Measurements from ENCODE around the gene PDE8A. TPM values are rescaled to one million over a fixed set of nuclear protein-coding genes. Genes with fewer than 3 reads are reported as not detected.

Gene PDE8A
- total RNA-seq, 1 donor from 2014 or later: 49.6 TPM

DNA sequence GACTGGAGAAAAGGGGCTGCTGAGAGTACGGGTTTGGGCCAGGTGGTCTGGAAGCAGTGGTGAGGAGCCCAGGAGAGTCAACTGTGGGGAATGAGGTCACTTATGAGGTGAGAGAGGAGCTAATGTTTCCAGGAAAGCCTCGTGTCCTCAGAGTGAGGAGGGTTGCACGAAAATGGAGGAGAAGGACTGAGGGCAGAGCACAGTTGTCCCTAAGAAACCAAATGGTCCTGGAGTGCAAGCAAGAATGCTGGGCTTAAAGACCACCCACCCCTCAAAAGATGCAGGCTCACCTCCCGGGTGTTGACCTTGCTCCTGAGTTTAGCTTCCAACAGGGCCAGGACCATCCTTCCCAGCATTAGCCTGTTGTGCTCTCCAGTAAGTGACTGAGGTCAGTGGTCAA, 133.2 kb downstream of the PDE8A start:
- Histone ChIP-seq H3K27ac (ENCODE audit: low read depth, low read length) (no peak overlapping the region), H3K4me3 (ENCODE audit: low read length in 3 of 3) (no peak overlapping the region), H3K9me3 (ENCODE audit: control insufficient read depth in 3 of 3, low read length in 3 of 3) (no peaks in the 10 kb centered on the region), H3K36me3 (ENCODE audit: control insufficient read depth in 3 of 3, insufficient read depth in 3 of 3, low read length in 3 of 3) (peaks cover 33 to 42% (median 37%) of the 10 kb centered on the region in 3 donors), H3K9ac (ENCODE audit: low read depth in 1 of 3, low read length in 3 of 3) (no peak overlapping the region), H3K27me3 (ENCODE audit: control insufficient read depth in 3 of 3, insufficient read depth in 3 of 3, low read length in 3 of 3) (no peaks in the 10 kb centered on the region), H3K4me1 (ENCODE audit: control insufficient read depth in 3 of 3, insufficient read depth in 3 of 3, low read length in 3 of 3) (peaks cover 4 to 13% (median 9%) of the 10 kb centered on the region in 3 donors)

DNA sequence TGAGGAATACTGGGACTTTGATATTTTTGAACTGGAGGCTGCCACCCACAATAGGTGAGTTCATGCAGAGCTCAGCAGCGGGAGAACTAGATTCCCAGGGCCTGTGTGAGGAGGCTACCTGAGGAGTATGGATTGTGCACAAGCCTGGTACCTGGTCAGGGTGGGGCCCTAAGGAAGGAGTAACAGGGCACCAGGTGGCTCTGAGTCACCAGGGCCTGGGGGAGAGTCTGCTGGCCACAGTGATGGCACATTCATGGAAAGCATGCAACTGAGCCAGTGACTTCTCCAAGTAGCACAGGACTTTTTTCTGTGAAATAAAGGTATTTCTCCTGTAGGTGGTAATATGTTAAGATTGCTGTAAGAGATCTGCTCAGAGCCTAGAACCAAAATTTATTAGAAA, 134.4 kb downstream of the PDE8A start:
- Histone ChIP-seq H3K4me3 (ENCODE audit: low read length in 3 of 3) (no peak overlapping the region), H3K27me3 (ENCODE audit: control insufficient read depth in 3 of 3, insufficient read depth in 3 of 3, low read length in 3 of 3) (no peaks in the 10 kb centered on the region), H3K36me3 (ENCODE audit: control insufficient read depth in 3 of 3, insufficient read depth in 3 of 3, low read length in 3 of 3) (peaks cover 33 to 42% (median 40%) of the 10 kb centered on the region in 3 donors), H3K27ac (ENCODE audit: low read depth, low read length) (no peak overlapping the region), H3K4me1 (ENCODE audit: control insufficient read depth in 3 of 3, insufficient read depth in 3 of 3, low read length in 3 of 3) (peaks cover 4 to 13% (median 9%) of the 10 kb centered on the region in 3 donors), H3K9ac (ENCODE audit: low read depth in 1 of 3, low read length in 3 of 3) (no peak overlapping the region), H3K9me3 (ENCODE audit: control insufficient read depth in 3 of 3, low read length in 3 of 3) (no peaks in the 10 kb centered on the region)

- Histone ChIP-seq H3K27ac (ENCODE audit: low read depth, low read length) (no peak overlapping the region), H3K9me3 (ENCODE audit: control insufficient read depth in 3 of 3, low read length in 3 of 3) (no peaks in the 10 kb centered on the region), H3K4me1 (ENCODE audit: control insufficient read depth in 3 of 3, insufficient read depth in 3 of 3, low read length in 3 of 3) (peaks cover 4 to 13% (median 9%) of the 10 kb centered on the region in 3 donors), H3K4me3 (ENCODE audit: low read length in 3 of 3) (no peak overlapping the region), H3K27me3 (ENCODE audit: control insufficient read depth in 3 of 3, insufficient read depth in 3 of 3, low read length in 3 of 3) (no peaks in the 10 kb centered on the region), H3K36me3 (ENCODE audit: control insufficient read depth in 3 of 3, insufficient read depth in 3 of 3, low read length in 3 of 3) (peaks cover 33 to 43% (median 42%) of the 10 kb centered on the region in 3 donors), H3K9ac (ENCODE audit: low read depth in 1 of 3, low read length in 3 of 3) (no peak overlapping the region)
Measured at GRCh38 chr15:85116494-85116893, 134.8 kb downstream of the PDE8A start.

DNA sequence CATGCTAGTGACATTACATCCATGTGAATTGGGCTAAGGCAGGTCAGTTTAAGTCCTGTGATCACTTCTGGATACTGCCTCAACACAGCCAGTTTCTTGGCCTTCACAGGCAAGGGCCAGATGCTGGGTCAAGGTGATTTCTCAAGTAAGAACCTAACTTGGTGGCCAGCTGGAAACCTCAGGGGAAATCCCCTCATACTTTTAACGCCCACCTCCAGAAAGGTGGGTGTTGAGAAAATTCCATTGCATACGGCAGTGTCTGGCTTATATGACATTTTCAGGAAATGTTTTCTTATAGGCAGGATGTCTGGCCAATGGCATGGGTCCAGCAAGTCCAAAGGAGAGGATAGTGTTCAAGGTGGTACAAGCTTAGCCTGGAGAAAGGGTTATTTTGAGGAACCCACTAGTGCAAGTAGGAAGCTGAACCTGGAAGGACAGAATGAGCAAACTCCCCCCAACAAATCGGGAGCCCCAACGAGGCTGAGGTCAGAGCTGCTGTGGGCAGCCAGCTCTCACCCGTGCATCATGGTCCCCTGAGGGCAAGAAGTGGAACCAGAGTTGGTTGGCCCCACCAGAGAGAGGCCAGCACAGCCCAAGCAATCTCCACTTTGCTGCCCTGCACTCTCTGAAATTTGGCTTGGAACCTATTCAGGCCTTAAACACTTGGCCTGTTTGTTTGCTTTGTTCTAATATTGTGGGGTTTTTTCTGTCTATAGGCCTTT, 135.4 kb downstream of the PDE8A start:
- peaks cover 33 to 45% (median 43%) of the 10 kb centered on the region in 3 donors for H3K36me3 ChIP-seq (ENCODE audit: control insufficient read depth in 3 of 3, insufficient read depth in 3 of 3, low read length in 3 of 3)
- no peak overlapping the region for H3K4me3 ChIP-seq (ENCODE audit: low read length in 3 of 3)
- H3K9ac ChIP-seq (ENCODE audit: low read depth in 1 of 3, low read length in 3 of 3): no peak overlapping the region
- no peak overlapping the region for H3K27ac ChIP-seq (ENCODE audit: low read depth, low read length)
- H3K4me1 ChIP-seq (ENCODE audit: control insufficient read depth in 3 of 3, insufficient read depth in 3 of 3, low read length in 3 of 3): peaks cover 4 to 13% (median 9%) of the 10 kb centered on the region in 3 donors
- no peaks in the 10 kb centered on the region for H3K9me3 ChIP-seq (ENCODE audit: control insufficient read depth in 3 of 3, low read length in 3 of 3)
- no peaks in the 10 kb centered on the region for H3K27me3 ChIP-seq (ENCODE audit: control insufficient read depth in 3 of 3, insufficient read depth in 3 of 3, low read length in 3 of 3)

DNA sequence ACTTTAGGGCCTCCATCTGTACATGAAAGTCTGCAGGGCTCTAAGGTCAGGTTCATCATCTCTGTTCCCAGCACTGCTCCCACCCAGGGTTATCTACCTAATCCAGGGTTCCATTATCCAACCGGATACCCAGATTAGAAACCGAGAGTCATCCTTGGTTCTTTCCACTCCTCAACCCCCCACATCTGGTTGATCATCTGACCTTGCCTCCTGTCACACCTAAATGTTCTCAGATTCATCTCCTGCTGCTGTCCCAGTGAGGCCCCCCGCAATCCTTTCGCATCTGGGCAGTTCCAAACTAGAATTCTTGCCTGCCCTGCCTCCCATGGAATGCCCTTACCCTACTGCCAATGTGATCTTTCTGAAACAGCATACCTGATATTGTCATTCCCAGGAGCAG, 136.5 kb downstream of the PDE8A start:
- Histone ChIP-seq H3K4me3 (ENCODE audit: low read length in 3 of 3) (no peak overlapping the region), H3K4me1 (ENCODE audit: control insufficient read depth in 3 of 3, insufficient read depth in 3 of 3, low read length in 3 of 3) (peaks cover 4 to 13% (median 9%) of the 10 kb centered on the region in 3 donors), H3K9ac (ENCODE audit: low read depth in 1 of 3, low read length in 3 of 3) (no peak overlapping the region), H3K9me3 (ENCODE audit: control insufficient read depth in 3 of 3, low read length in 3 of 3) (no peaks in the 10 kb centered on the region), H3K36me3 (ENCODE audit: control insufficient read depth in 3 of 3, insufficient read depth in 3 of 3, low read length in 3 of 3) (peaks cover 35 to 47% (median 38%) of the 10 kb centered on the region in 3 donors), H3K27me3 (ENCODE audit: control insufficient read depth in 3 of 3, insufficient read depth in 3 of 3, low read length in 3 of 3) (no peaks in the 10 kb centered on the region), H3K27ac (ENCODE audit: low read depth, low read length) (no peak overlapping the region)

DNA sequence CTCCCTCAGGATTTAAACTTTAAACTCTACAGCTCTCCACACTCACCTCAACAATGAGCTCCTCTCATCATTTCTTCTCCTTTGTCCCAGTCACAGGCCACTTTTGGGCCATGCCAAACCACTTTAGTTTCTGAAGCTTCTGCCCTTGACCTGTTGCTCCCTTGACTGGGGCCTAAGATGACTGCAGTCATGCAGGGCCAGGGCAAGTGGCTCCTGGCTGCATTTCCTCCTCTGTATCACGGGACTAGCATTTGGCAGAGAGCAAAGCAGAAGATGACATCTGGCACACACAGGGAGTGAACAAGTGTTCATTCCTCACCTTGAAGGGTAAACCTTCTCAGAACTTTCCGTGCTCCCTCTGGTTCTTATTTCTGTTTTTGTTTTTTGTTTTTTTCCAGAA, 136.9 kb downstream of the PDE8A start:
- Histone ChIP-seq H3K36me3 (ENCODE audit: control insufficient read depth in 3 of 3, insufficient read depth in 3 of 3, low read length in 3 of 3) (peaks cover 33 to 44% (median 34%) of the 10 kb centered on the region in 3 donors), H3K27me3 (ENCODE audit: control insufficient read depth in 3 of 3, insufficient read depth in 3 of 3, low read length in 3 of 3) (no peaks in the 10 kb centered on the region), H3K4me3 (ENCODE audit: low read length in 3 of 3) (no peak overlapping the region), H3K9ac (ENCODE audit: low read depth in 1 of 3, low read length in 3 of 3) (no peak overlapping the region), H3K4me1 (ENCODE audit: control insufficient read depth in 3 of 3, insufficient read depth in 3 of 3, low read length in 3 of 3) (peaks cover 4 to 13% (median 9%) of the 10 kb centered on the region in 3 donors), H3K27ac (ENCODE audit: low read depth, low read length) (no peak overlapping the region), H3K9me3 (ENCODE audit: control insufficient read depth in 3 of 3, low read length in 3 of 3) (no peaks in the 10 kb centered on the region)

GRCh38 chr15:85120351-85121113, 138.9 kb downstream of the PDE8A start:
- H3K36me3 ChIP-seq (ENCODE audit: control insufficient read depth in 3 of 3, insufficient read depth in 3 of 3, low read length in 3 of 3): peaks cover 23 to 55% (median 28%) of the 10 kb centered on the region in 3 donors
- H3K27me3 ChIP-seq (ENCODE audit: control insufficient read depth in 3 of 3, insufficient read depth in 3 of 3, low read length in 3 of 3): no peaks in the 10 kb centered on the region
- H3K9ac ChIP-seq (ENCODE audit: low read depth in 1 of 3, low read length in 3 of 3): no peak overlapping the region
- no peak overlapping the region for H3K4me3 ChIP-seq (ENCODE audit: low read length in 3 of 3)
- H3K4me1 ChIP-seq (ENCODE audit: control insufficient read depth in 3 of 3, insufficient read depth in 3 of 3, low read length in 3 of 3): peaks cover 4 to 13% (median 9%) of the 10 kb centered on the region in 3 donors
- H3K27ac ChIP-seq (ENCODE audit: low read depth, low read length): no peak overlapping the region
- no peaks in the 10 kb centered on the region for H3K9me3 ChIP-seq (ENCODE audit: control insufficient read depth in 3 of 3, low read length in 3 of 3)

DNA sequence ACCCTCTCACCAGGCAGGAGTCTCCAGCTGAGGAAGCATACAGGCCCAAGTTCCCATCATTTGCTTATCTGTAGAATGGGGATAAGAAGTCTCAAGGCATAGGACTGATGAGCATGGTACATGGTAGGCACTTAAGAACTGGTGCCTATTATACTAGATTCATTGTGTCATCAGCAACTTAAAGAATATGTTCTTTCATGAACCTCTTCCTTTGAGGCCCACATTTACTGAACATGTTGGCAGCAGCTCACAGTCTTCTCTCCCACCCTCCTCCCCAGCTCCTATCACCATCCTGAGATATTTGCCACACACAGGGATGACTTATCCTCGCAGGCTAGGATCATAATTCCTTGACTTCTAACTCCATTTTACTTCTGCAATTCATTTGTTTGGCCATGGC, 142.5 kb downstream of the PDE8A start:
- Histone ChIP-seq H3K27me3 (ENCODE audit: control insufficient read depth in 3 of 3, insufficient read depth in 3 of 3, low read length in 3 of 3) (no peaks in the 10 kb centered on the region), H3K36me3 (ENCODE audit: control insufficient read depth in 3 of 3, insufficient read depth in 3 of 3, low read length in 3 of 3) (peaks cover 11 to 42% (median 29%) of the 10 kb centered on the region in 3 donors), H3K4me1 (ENCODE audit: control insufficient read depth in 3 of 3, insufficient read depth in 3 of 3, low read length in 3 of 3) (no peaks in the 10 kb centered on the region), H3K9me3 (ENCODE audit: control insufficient read depth in 3 of 3, low read length in 3 of 3) (no peaks in the 10 kb centered on the region), H3K27ac (ENCODE audit: low read depth, low read length) (no peak overlapping the region), H3K4me3 (ENCODE audit: low read length in 3 of 3) (no peak overlapping the region), H3K9ac (ENCODE audit: low read depth in 1 of 3, low read length in 3 of 3) (no peak overlapping the region)

- Histone ChIP-seq H3K4me3 (ENCODE audit: low read length in 3 of 3) (no peak overlapping the region), H3K4me1 (ENCODE audit: control insufficient read depth in 3 of 3, insufficient read depth in 3 of 3, low read length in 3 of 3) (no peaks in the 10 kb centered on the region), H3K9ac (ENCODE audit: low read depth in 1 of 3, low read length in 3 of 3) (no peak overlapping the region), H3K9me3 (ENCODE audit: control insufficient read depth in 3 of 3, low read length in 3 of 3) (no peaks in the 10 kb centered on the region), H3K36me3 (ENCODE audit: control insufficient read depth in 3 of 3, insufficient read depth in 3 of 3, low read length in 3 of 3) (peaks cover 11 to 42% (median 29%) of the 10 kb centered on the region in 3 donors), H3K27ac (ENCODE audit: low read depth, low read length) (no peak overlapping the region), H3K27me3 (ENCODE audit: control insufficient read depth in 3 of 3, insufficient read depth in 3 of 3, low read length in 3 of 3) (no peaks in the 10 kb centered on the region)
Measured at GRCh38 chr15:85125056-85125661, 143.5 kb downstream of the PDE8A start.

DNA sequence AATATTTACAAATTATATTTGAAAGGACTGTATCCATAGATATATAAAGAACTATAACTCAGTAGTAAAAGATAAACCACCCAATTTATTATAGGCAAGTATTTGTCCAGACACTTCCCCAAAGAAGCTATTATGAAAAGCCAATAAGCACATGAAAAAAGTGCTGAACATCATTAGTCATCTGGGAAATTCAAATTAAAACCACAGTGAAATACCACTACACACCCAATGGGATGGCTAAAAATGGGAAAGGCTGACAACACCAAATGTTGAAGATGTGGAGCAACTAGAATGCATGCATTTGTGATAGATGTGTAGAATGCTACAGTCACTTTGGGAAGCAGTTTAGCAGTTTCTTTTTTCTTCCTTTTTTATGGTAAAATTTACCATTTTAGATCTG, 147.0 kb downstream of the PDE8A start:
- Histone ChIP-seq H3K9me3 (ENCODE audit: control insufficient read depth in 3 of 3, low read length in 3 of 3) (no peaks in the 10 kb centered on the region), H3K9ac (ENCODE audit: low read depth in 1 of 3, low read length in 3 of 3) (no peak overlapping the region), H3K4me1 (ENCODE audit: control insufficient read depth in 3 of 3, insufficient read depth in 3 of 3, low read length in 3 of 3) (no peaks in the 10 kb centered on the region), H3K27ac (ENCODE audit: low read depth, low read length) (no peak overlapping the region), H3K27me3 (ENCODE audit: control insufficient read depth in 3 of 3, insufficient read depth in 3 of 3, low read length in 3 of 3) (no peaks in the 10 kb centered on the region), H3K4me3 (ENCODE audit: low read length in 3 of 3) (no peak overlapping the region), H3K36me3 (ENCODE audit: control insufficient read depth in 3 of 3, insufficient read depth in 3 of 3, low read length in 3 of 3) (peaks cover 10 to 32% (median 26%) of the 10 kb centered on the region in 3 donors)

All from skeletal muscle tissue (tissue), 4 donors.